ENCODE data around the gene RNU1-4. TPM values are rescaled to one million over a fixed set of nuclear protein-coding genes. Genes with fewer than 3 reads are reported as not detected.
A peak's percentile ranks its signal among the peaks of the same experiment; 100 is the strongest.
"Not testable (repeated sequence)": the region's sequence is repeated elsewhere in the genome, so short reads cannot be mapped to it uniquely, and the experiment has no call there.

The RNU1-4 gene
- total RNA-seq, 1 donor from 2014 or later, result 19,908 TPM

- Histone ChIP-seq H3K36me3 (no peaks in the 10 kb centered on the region), H3K4me3 (no peak overlapping the region), H3K27ac (no peak overlapping the region), H3K9me3 (no peaks in the 10 kb centered on the region), H3K27me3 (no peaks in the 10 kb centered on the region), H3K4me1 (no peaks in the 10 kb centered on the region)
- TF ChIP-seq POLR2AphosphoS5 (IDR thresholded peaks at IDR 0.05; ENCODE audit: insufficient read depth in 1 of 2, low read depth in 1 of 2) (no peak), POLR2A (IDR thresholded peaks at IDR 0.05) (no peak), CTCF (IDR thresholded peaks at IDR 0.05) (no peak)
- peak; percentile 87 to 98 for DNase-seq (ENCODE audit: extremely low spot score in 2 of 2)
- intact Hi-C loops (cut with DNase I), result no loop called here
Observed at GRCh38 chr1:16716691-16717335, 23.5 kb upstream of the RNU1-4 start.

- H3K36me3 ChIP-seq, result no peaks in the 10 kb centered on the region
- no peak overlapping the region for H3K4me3 ChIP-seq
- H3K27me3 ChIP-seq, result no peaks in the 10 kb centered on the region
- no peak for TF ChIP-seq POLR2AphosphoS5 (IDR thresholded peaks at IDR 0.05; ENCODE audit: insufficient read depth in 1 of 2, low read depth in 1 of 2)
- intact Hi-C loops (cut with DNase I), result no loop called here
- no peaks in the 10 kb centered on the region for H3K4me1 ChIP-seq
- peak; percentile 89 to 99 for DNase-seq (ENCODE audit: extremely low spot score in 2 of 2)
- H3K27ac ChIP-seq, result no peak overlapping the region
- no peaks in the 10 kb centered on the region for H3K9me3 ChIP-seq
Observed at GRCh38 chr1:16717336-16718098, 22.8 kb upstream of the RNU1-4 start.

- intact Hi-C loops (cut with DNase I); H3K4me1 ChIP-seq; H3K36me3 ChIP-seq; H3K27ac ChIP-seq; H3K9me3 ChIP-seq; H3K4me3 ChIP-seq; H3K27me3 ChIP-seq: not testable (repeated sequence)
- DNase-seq (ENCODE audit: extremely low spot score in 2 of 2), result peak; percentile 85 to 99
Observed at GRCh38 chr1:16718099-16718907, 22.0 kb upstream of the RNU1-4 start.

- DNase-seq (ENCODE audit: extremely low spot score in 2 of 2), result peak; percentile 87 to 99
- no peaks in the 10 kb centered on the region for H3K36me3 ChIP-seq
- no peaks in the 10 kb centered on the region for H3K27me3 ChIP-seq
- H3K27ac ChIP-seq, result no peak overlapping the region
- no peak overlapping the region for H3K4me3 ChIP-seq
- no peaks in the 10 kb centered on the region for H3K4me1 ChIP-seq
- TF ChIP-seq CTCF (IDR thresholded peaks at IDR 0.05), result no peak
- no peak for TF ChIP-seq POLR2A (IDR thresholded peaks at IDR 0.05)
- no peak for TF ChIP-seq POLR2AphosphoS5 (IDR thresholded peaks at IDR 0.05; ENCODE audit: insufficient read depth in 1 of 2, low read depth in 1 of 2)
- intact Hi-C loops (cut with DNase I), result no loop called here
- H3K9me3 ChIP-seq, result no peaks in the 10 kb centered on the region
Observed at GRCh38 chr1:16718908-16719533, 21.3 kb upstream of the RNU1-4 start.

GRCh38 chr1:16719571-16720350 is 20.6 kb upstream of the RNU1-4 start:
- intact Hi-C loops (cut with DNase I), result no loop called here
- no peaks in the 10 kb centered on the region for H3K9me3 ChIP-seq
- no peaks in the 10 kb centered on the region for H3K27me3 ChIP-seq
- no peak for TF ChIP-seq POLR2AphosphoS5 (IDR thresholded peaks at IDR 0.05; ENCODE audit: insufficient read depth in 1 of 2, low read depth in 1 of 2)
- no peak for TF ChIP-seq POLR2A (IDR thresholded peaks at IDR 0.05)
- TF ChIP-seq CTCF (IDR thresholded peaks at IDR 0.05), result no peak
- peak; percentile 87 to 99 for DNase-seq (ENCODE audit: extremely low spot score in 2 of 2)
- H3K36me3 ChIP-seq, result no peaks in the 10 kb centered on the region
- H3K4me1 ChIP-seq, result no peaks in the 10 kb centered on the region
- H3K27ac ChIP-seq, result no peak overlapping the region
- H3K4me3 ChIP-seq, result no peak overlapping the region
